ENCODE measurements around the gene POU5F1. TPM values are rescaled to one million over a fixed set of nuclear protein-coding genes. Genes with fewer than 3 reads are reported as not detected.

Gene POU5F1
- total and polyA plus RNA-seq, 2 of the 4 experiments (the other 2 are of a cell fraction), result not detected

- ATAC-seq (ENCODE audit: low read depth), result no peak
- intact Hi-C loops (cut with micrococcal nuclease) (no loop called here), dilution Hi-C loops (cut with HindIII; ENCODE audit: low sequenced_read_pairs, unreplicated experiment) (no loop called here), in situ Hi-C loops (cut with MboI; ENCODE audit: low sequenced_read_pairs) (no loop called here)
- Histone ChIP-seq H4K8ac (ENCODE audit: low read depth in 2 of 2, low read length in 2 of 2) (no peak overlapping the region), H4K5ac (ENCODE audit: low read depth, low read length) (peak overlapping the region; percentile 36; the same call in 1 of the 2 replicates), H3K36me3 (ENCODE audit: control insufficient read depth, insufficient read depth, low read length) (no peaks in the 10 kb centered on the region), H3K9me1 (ENCODE audit: insufficient read depth, low read length) (peaks cover 9% of the 10 kb centered on the region; the same call in 1 of the 2 replicates), H3K4me1 (ENCODE audit: control insufficient read depth, insufficient read depth, low read length) (peaks cover 7% of the 10 kb centered on the region; the same call in 1 of the 2 replicates), H2BK20ac (ENCODE audit: low read depth, low read length) (no peak overlapping the region), H2BK15ac (ENCODE audit: low read depth, low read length) (no peak overlapping the region), H3K9me3 (ENCODE audit: control insufficient read depth, insufficient read depth, low read length) (no peaks in the 10 kb centered on the region), H3K23ac (ENCODE audit: low read depth, low read length) (no peak overlapping the region), H3K56ac (ENCODE audit: extremely low read depth, insufficient read depth, low read length) (no peak overlapping the region), H3K4me3 (ENCODE audit: insufficient read depth, low read depth, low read length) (no peak overlapping the region), H3K27ac (ENCODE audit: insufficient read depth, low read length) (no peak overlapping the region), H3K9ac (ENCODE audit: low read depth, low read length) (no peak overlapping the region), H2BK5ac (ENCODE audit: low read depth, low read length, poor library complexity, severe bottlenecking) (no peak overlapping the region), H2AFZ (replicated peaks; ENCODE audit: low read length, poor library complexity) (peak overlapping the region; percentile 56), H3K14ac (replicated peaks; ENCODE audit: low read depth, low read length) (no peak overlapping the region), H3K4me2 (ENCODE audit: low read depth, low read length) (no peak overlapping the region), H3K4ac (ENCODE audit: low read depth, low read length) (no peak overlapping the region), H4K20me1 (ENCODE audit: insufficient read depth, low read length) (no peaks in the 10 kb centered on the region), H2AK5ac (ENCODE audit: low read depth, low read length) (no peak overlapping the region), H3K27me3 (ENCODE audit: control insufficient read depth, insufficient read depth, low read length) (no peaks in the 10 kb centered on the region), H2AK9ac (replicated peaks; ENCODE audit: low read depth, low read length, poor library complexity) (peak overlapping the region; percentile 1), H3K79me1 (ENCODE audit: low read depth in 1 of 2, low read length in 2 of 2) (no peaks in the 10 kb centered on the region), H3K18ac (ENCODE audit: low read depth, low read length) (no peak overlapping the region), H2BK120ac (ENCODE audit: low read depth, low read length) (no peak overlapping the region), H4K91ac (ENCODE audit: insufficient read depth, low read depth, low read length) (no peak overlapping the region)
- CTCF ChIA-PET, result no interaction called here
- POLR2A ChIA-PET (ENCODE audit: unreplicated experiment), result no interaction called here
- no peak for TF ChIP-seq CTCF (conservative IDR thresholded peaks at IDR 0.05; ENCODE audit: low read depth, low read length)
- TF ChIP-seq USF2 (IDR thresholded peaks at IDR 0.05; ENCODE audit: low read depth, low read length), result no peak
- no peak for TF ChIP-seq CEBPB (IDR thresholded peaks at IDR 0.05; ENCODE audit: low read depth, low read length)
- no peak for TF ChIP-seq CHD1 (IDR thresholded peaks at IDR 0.05; ENCODE audit: low read depth, low read length)
- no peak for TF ChIP-seq POLR2A (IDR thresholded peaks at IDR 0.05; ENCODE audit: low read depth, low read length)
- no peak for TF ChIP-seq MXI1 (IDR thresholded peaks at IDR 0.05; ENCODE audit: borderline replicate concordance, low read depth, low read length)
- no peak for TF ChIP-seq SMC3 (IDR thresholded peaks at IDR 0.05; ENCODE audit: low read depth, low read length)
- no peak for TF ChIP-seq MAFK (IDR thresholded peaks at IDR 0.05; ENCODE audit: low read depth, low read length)
- no peak for TF ChIP-seq MAZ (IDR thresholded peaks at IDR 0.05; ENCODE audit: borderline replicate concordance, low read depth, low read length)
- TF ChIP-seq ELK1 (IDR thresholded peaks at IDR 0.05; ENCODE audit: borderline replicate concordance, low read depth, low read length), result no peak
- TF ChIP-seq FOS (IDR thresholded peaks at IDR 0.05; ENCODE audit: low read depth, low read length), result no peak
- no peak for TF ChIP-seq RAD21 (IDR thresholded peaks at IDR 0.05; ENCODE audit: low read length)
- no peak for TF ChIP-seq RFX5 (IDR thresholded peaks at IDR 0.05; ENCODE audit: low read depth, low read length)
- no peak for TF ChIP-seq BHLHE40 (IDR thresholded peaks at IDR 0.05; ENCODE audit: low read depth, low read length)
- BruUV-seq (replicated peaks), result no TSS peak
- no peak for DNase-seq
- WGBS, 2 experiments (ENCODE audit: extremely low coverage in 2 of 2, insufficient read length in 1 of 2), result no CpG with 5 or more reads among the region's 5 CpGs
Measured at GRCh38 chr6:31172973-31173384, 2.5 kb upstream of the POU5F1 start.
